Activated naive CD4-positive, alpha-beta T cell treated with anti-CD3 and anti-CD28 coated beads, Interleukin-2, amount 10 ng/mL, durations not matched to agents 7 days and 5 days (primary cell): ENCODE data around the gene HSD17B8.
"Not testable (repeated sequence)": the region's sequence is repeated elsewhere in the genome, so short reads cannot be mapped to it uniquely, and the experiment has no call there.

ENCODE experiments used
- CTCF ChIA-PET: fragments of 350-600 bp; sonication (Branson Sonifier 250); formaldehyde crosslinking; loops from one replicate; lab custom pipeline; 2021; ENCODE audit warnings: antibody characterized with exemption; lab: Charles Lee
- DNase-seq: peaks from one replicate; pipeline ENCODE4 v3.0.0-alpha.2; 2020
- H3K27ac Mint-ChIP-seq: one replicate; pipeline ENCODE4 v1.8.0; 2021; ENCODE audit warnings: mild to moderate bottlenecking, moderate library complexity, mixed read lengths
- H3K27me3 Mint-ChIP-seq: one replicate; pipeline ENCODE4 v1.8.0; 2021; ENCODE audit warnings: mild to moderate bottlenecking, mixed read lengths
- H3K36me3 Mint-ChIP-seq: one replicate; pipeline ENCODE4 v1.8.0; 2021; ENCODE audit warnings: mixed read lengths
- H3K4me1 Mint-ChIP-seq: one replicate; pipeline ENCODE4 v1.8.0; 2021; ENCODE audit warnings: mixed read lengths
- H3K4me3 Mint-ChIP-seq: one replicate; pipeline ENCODE4 v1.8.0; 2021; ENCODE audit warnings: mild to moderate bottlenecking, moderate library complexity, mixed read lengths
- H3K9me3 Mint-ChIP-seq: one replicate; pipeline ENCODE4 v1.8.0; 2021; ENCODE audit warnings: mixed read lengths

The HSD17B8 gene

GRCh38 chr6:33212857-33213165 lies 8.4 kb downstream of the HSD17B8 start:
- Mint-ChIP-seq H3K27me3 (peaks cover 57% of the 10 kb centered on the region), H3K4me1 (peaks cover 44% of the 10 kb centered on the region), H3K9me3 (no peaks in the 10 kb centered on the region), H3K27ac (no peak overlapping the region), H3K36me3 (peaks cover 39% of the 10 kb centered on the region), H3K4me3 (peak overlapping the region; percentile 12)
- DNase-seq = no peak
- CTCF ChIA-PET = interaction anchor here (1.7 kb wide), 1 partner anchor 36 kb away, joined by 6 read pairs; no protein-coding TSS in a partner anchor

DNA sequence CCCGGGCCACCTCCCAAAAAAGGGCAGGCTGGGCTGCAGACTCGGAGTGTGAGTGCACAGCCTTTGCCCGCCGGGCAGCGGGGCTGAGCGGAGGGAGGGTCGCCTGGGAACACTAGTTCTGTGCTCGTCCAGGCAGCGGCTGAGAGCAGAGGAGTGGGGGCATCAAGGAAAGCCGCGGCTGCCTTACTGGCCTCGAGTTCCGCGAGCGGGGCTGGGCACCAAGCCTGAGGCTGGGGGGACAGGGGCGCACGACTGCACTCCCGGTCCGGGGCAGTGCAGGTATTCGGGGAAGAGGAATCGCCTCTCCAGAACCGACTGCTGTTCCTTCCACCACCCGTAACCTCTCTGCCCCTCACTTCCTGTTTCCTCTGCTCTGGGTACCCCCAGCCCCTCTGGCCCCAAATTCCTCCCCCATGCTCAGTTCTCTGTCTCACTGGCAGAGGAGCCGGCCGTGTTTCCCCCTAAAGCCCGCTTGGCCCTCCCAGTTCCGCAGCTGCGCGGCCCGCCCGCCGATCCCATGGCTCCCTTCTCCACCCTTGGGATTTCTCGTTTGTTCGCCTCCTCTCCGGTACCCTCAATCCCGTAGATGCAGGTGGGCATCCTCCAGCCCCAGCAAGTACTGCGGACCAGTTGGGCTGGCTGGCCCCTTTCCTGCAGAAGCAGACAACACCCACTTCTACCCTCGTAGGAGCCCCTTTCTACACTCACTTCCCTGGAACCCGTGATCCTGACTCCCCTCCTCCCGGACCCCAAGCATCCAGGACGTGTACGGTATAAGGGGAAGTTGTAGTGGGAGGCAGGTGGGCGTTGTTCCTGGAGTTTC lies 8.9 kb downstream of the HSD17B8 start:
- no peak for DNase-seq
- Mint-ChIP-seq H3K36me3 (peaks cover 39% of the 10 kb centered on the region), H3K4me3 (peak overlapping the region; percentile 12), H3K27ac (no peak overlapping the region), H3K9me3 (no peaks in the 10 kb centered on the region), H3K27me3 (peaks cover 63% of the 10 kb centered on the region), H3K4me1 (peaks cover 42% of the 10 kb centered on the region)
- CTCF ChIA-PET = interaction anchor here (1.7 kb wide), 1 partner anchor 35 kb away, joined by 6 read pairs; no protein-coding TSS in a partner anchor

DNA sequence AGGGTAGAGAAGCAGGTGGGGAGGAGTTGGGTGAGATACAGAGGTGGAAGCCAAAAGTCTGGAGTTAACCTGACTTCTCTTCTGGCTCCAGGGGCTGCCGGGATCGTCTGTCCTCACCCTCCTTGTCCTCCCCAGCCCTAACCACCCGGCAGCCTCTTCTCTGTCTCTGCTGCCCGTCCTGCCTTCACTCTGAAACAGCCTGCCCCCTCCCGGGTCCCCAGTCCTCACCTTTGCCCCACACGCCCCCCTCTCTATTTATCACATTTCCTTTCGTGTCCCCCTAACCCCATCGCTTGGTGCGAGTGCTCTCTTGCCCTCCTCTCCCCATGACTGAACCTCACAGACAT lies 9.5 kb downstream of the HSD17B8 start:
- Mint-ChIP-seq H3K4me3 (no peak overlapping the region), H3K9me3 (no peaks in the 10 kb centered on the region), H3K36me3 (peaks cover 36% of the 10 kb centered on the region), H3K27me3 (peaks cover 69% of the 10 kb centered on the region), H3K27ac (no peak overlapping the region), H3K4me1 (peaks cover 39% of the 10 kb centered on the region)
- no peak for DNase-seq
- CTCF ChIA-PET = no interaction called here

- Mint-ChIP-seq H3K27me3 (peaks cover 73% of the 10 kb centered on the region), H3K9me3 (no peaks in the 10 kb centered on the region), H3K4me1 (peaks cover 27% of the 10 kb centered on the region), H3K27ac (no peak overlapping the region), H3K4me3 (no peak overlapping the region), H3K36me3 (peaks cover 21% of the 10 kb centered on the region)
- CTCF ChIA-PET = no interaction called here
- no peak for DNase-seq
Observed at GRCh38 chr6:33215271-33216116, 11.0 kb downstream of the HSD17B8 start.

DNA sequence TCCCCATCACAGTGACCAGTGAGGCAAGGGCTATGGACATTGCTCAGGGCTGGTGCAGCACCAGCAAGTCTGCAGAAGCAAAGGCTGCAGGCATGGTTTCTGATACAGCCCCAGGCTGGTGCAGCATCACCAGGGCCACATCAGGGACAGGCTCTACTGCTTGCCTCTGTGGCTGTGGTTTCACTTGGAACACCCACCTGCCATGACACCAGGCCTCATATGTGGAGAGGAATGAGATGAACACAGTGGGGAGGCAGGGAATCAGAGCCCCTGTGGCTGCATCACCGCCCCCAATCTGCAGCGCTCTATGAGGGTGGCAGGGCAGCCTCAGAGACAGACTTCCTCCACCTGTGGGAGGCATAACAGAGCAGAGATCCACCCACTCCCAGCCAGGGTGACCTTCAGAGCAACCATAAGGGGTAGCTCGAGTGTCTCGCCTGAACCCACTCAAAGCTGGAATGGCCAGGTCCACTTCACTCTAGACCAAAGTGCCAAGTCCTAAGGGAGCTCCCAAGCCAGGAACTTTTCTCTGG lies 11.7 kb downstream of the HSD17B8 start:
- Mint-ChIP-seq H3K9me3 (no peaks in the 10 kb centered on the region), H3K27ac (no peak overlapping the region), H3K27me3 (peaks cover 73% of the 10 kb centered on the region), H3K4me3 (no peak overlapping the region), H3K36me3 (peaks cover 16% of the 10 kb centered on the region), H3K4me1 (peaks cover 25% of the 10 kb centered on the region)
- CTCF ChIA-PET = no interaction called here
- no peak for DNase-seq

- no peak for DNase-seq
- CTCF ChIA-PET = no interaction called here
- no peaks in the 10 kb centered on the region for H3K9me3 Mint-ChIP-seq
- peaks cover 13% of the 10 kb centered on the region for H3K36me3 Mint-ChIP-seq
- H3K4me3 Mint-ChIP-seq = no peak overlapping the region
- H3K27me3 Mint-ChIP-seq = peaks cover 77% of the 10 kb centered on the region
- H3K4me1 Mint-ChIP-seq = peaks cover 22% of the 10 kb centered on the region
- H3K27ac Mint-ChIP-seq = no peak overlapping the region
Observed at GRCh38 chr6:33217246-33217645, 12.8 kb downstream of the HSD17B8 start.

- DNase-seq = no peak
- peaks cover 75% of the 10 kb centered on the region for H3K27me3 Mint-ChIP-seq
- H3K4me1 Mint-ChIP-seq = peaks cover 18% of the 10 kb centered on the region
- peaks cover 10% of the 10 kb centered on the region for H3K36me3 Mint-ChIP-seq
- no peak overlapping the region for H3K27ac Mint-ChIP-seq
- CTCF ChIA-PET = interaction anchor here (1.3 kb wide), 1 partner anchor 31 kb away, joined by 4 read pairs; no protein-coding TSS in a partner anchor
- H3K4me3 Mint-ChIP-seq = no peak overlapping the region
- H3K9me3 Mint-ChIP-seq = no peaks in the 10 kb centered on the region
Observed at GRCh38 chr6:33217681-33218080, 13.2 kb downstream of the HSD17B8 start.

DNA sequence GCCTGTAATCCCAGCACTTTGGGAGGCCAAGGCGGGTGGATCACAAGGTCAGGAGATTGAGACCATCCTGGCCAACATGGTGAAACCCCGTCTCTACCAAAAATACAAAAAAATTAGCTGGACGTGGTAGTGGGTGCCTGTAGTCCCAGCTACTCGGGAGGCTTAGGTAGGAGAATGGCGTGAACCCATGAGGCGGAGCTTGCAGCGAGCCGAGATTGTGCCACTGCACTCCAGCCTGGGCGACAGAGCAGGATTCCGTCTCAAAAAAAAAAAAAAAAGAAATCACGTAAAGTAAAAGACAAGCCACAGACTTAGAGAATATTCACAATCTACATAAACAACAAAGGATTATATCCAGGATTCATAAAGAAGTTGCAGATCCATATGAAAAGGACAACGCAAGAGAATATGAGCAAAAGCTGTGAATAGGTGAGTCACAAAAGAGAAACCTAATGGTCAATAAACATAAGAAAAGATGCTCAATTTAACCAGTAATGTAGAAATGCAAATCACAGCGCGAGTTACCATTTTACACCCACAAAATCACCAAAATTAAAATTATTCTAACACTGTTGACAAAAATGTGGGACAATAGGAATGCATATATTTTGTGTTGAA lies 22.2 kb downstream of the HSD17B8 start:
- H3K4me1 Mint-ChIP-seq, DNase-seq, H3K27ac Mint-ChIP-seq, H3K4me3 Mint-ChIP-seq, H3K36me3 Mint-ChIP-seq, CTCF ChIA-PET, H3K9me3 Mint-ChIP-seq: not testable (repeated sequence)
- H3K27me3 Mint-ChIP-seq = peaks cover 57% of the 10 kb centered on the region

DNA sequence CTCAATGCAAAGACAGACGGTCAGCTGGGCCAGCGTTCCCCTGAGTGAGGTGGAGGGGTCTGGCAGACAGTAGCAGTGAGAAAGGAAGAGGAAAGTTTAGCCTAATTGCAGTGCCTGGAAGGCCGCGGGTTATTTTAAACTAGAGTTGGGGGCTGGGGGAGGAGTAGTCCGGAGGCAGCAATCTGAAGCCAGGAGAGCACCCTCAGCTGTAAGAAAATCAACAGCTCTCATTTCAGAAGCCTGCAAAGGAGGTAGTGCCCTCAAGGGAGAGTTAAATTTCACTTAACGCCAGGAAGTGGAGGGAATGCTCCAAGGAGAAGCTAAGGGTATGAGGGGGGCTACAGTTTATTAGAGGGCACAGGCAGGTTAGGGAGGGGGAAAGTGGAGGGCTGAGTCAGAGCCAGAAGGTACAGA lies 30.8 kb downstream of the HSD17B8 start:
- Mint-ChIP-seq H3K4me3 (no peak overlapping the region), H3K36me3 (no peaks in the 10 kb centered on the region), H3K27me3 (peaks cover 57% of the 10 kb centered on the region), H3K9me3 (no peaks in the 10 kb centered on the region), H3K4me1 (no peaks in the 10 kb centered on the region), H3K27ac (no peak overlapping the region)
- DNase-seq = no peak
- CTCF ChIA-PET = no interaction called here

DNA sequence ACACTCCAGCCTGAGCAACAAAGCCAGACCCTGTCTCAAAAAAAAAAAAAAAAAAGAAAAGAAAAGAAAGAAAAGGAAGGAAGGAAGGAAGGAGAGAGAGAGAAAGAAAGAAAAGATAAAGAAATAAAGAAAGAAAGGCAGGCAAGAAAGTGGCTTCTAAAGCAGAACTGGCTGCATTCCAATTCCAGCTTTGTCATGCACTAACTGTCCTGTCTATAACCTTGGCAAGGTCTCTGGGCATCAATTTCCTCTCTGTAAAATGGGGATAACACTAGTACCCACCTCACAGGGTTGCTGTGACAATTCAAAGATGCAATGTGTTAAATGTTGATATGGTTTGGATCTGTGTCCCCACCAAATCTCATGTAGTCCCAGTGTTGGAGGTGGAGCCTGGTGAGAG lies 31.9 kb downstream of the HSD17B8 start:
- H3K36me3 Mint-ChIP-seq = no peaks in the 10 kb centered on the region
- CTCF ChIA-PET = no interaction called here

DNA sequence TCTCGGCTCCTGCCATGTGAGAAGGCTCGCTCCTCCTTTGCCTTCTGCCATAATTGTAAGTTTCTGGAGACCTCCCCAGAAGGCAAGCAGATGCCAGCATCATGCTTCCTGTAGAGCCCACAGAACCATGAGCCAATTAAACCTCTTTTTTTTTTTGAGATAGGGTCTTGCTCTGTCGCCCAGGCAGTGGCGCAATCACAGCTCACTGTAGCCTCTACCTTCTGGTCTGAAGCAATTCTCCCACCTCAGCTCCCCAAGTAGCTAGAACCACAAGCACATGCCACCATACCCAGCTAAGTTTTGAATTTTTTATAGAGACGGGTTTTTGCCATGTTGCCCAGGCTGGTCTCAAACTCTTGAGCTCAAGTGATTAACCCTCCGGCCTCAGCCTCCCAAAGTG lies 32.4 kb downstream of the HSD17B8 start:
- Mint-ChIP-seq H3K4me3 (no peak overlapping the region), H3K9me3 (no peaks in the 10 kb centered on the region), H3K36me3 (no peaks in the 10 kb centered on the region), H3K4me1 (peaks cover 2% of the 10 kb centered on the region), H3K27me3 (peaks cover 59% of the 10 kb centered on the region), H3K27ac (no peak overlapping the region)
- CTCF ChIA-PET = no interaction called here
- no peak for DNase-seq

More for the DNA sequence above, 31.9 kb downstream of the HSD17B8 start:
- no peaks in the 10 kb centered on the region for H3K4me1 Mint-ChIP-seq
- DNase-seq = no peak
- no peak overlapping the region for H3K4me3 Mint-ChIP-seq
- no peaks in the 10 kb centered on the region for H3K9me3 Mint-ChIP-seq
- H3K27me3 Mint-ChIP-seq = peaks cover 59% of the 10 kb centered on the region
- no peak overlapping the region for H3K27ac Mint-ChIP-seq

DNA sequence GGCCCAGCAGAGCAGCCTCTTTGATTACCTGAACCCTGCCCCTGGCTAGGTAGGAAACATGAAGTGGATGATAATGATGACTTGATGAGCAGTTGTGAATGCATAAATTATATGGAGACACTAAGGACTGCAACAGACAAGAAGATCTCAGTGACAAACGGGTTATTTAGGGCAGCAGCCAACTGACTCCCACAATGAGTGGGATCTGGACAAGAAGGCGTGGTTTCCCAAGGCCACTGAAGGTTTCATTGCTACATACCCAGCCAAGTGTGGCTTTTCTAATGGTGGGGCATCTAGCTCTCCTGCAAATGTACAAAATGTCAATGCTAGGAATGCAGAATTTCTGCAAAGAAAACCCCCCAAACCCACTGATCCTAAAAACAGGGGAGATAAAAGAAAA lies 33.3 kb downstream of the HSD17B8 start:
- Mint-ChIP-seq H3K4me1 (peaks cover 7% of the 10 kb centered on the region), H3K9me3 (no peaks in the 10 kb centered on the region), H3K27me3 (peaks cover 60% of the 10 kb centered on the region), H3K36me3 (no peaks in the 10 kb centered on the region), H3K4me3 (no peak overlapping the region), H3K27ac (no peak overlapping the region)
- CTCF ChIA-PET = interaction anchor here (1.2 kb wide), 2 partner anchors 11 to 14 kb away, joined by 3 to 4 read pairs; no protein-coding TSS in a partner anchor
- no peak for DNase-seq

DNA sequence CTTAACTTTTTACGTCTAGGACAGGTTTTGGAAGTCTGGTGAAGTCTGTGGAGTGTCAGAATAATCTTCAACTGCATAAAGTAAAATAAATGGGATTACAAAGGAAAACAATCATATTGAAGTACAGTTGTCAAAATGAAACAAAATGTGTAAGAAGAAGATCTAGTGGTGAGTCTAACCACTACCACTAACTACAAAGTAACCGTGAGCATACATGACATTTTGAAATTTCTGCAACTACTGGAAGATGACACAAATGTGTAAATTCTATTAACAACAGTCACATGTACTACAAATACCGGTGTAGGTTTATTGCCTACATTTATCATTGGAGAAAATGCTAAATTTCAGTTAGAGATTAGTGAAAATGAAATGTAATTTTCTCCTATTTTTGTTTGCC lies 37.5 kb downstream of the HSD17B8 start:
- Mint-ChIP-seq H3K27ac (no peak overlapping the region), H3K4me1 (peaks cover 7% of the 10 kb centered on the region), H3K4me3 (no peak overlapping the region), H3K27me3 (peaks cover 50% of the 10 kb centered on the region), H3K36me3 (no peaks in the 10 kb centered on the region), H3K9me3 (no peaks in the 10 kb centered on the region)
- no peak for DNase-seq
- CTCF ChIA-PET = interaction anchor here (0.6 kb wide), 1 partner anchor 96 kb away, joined by 4 read pairs; no protein-coding TSS in a partner anchor

DNA sequence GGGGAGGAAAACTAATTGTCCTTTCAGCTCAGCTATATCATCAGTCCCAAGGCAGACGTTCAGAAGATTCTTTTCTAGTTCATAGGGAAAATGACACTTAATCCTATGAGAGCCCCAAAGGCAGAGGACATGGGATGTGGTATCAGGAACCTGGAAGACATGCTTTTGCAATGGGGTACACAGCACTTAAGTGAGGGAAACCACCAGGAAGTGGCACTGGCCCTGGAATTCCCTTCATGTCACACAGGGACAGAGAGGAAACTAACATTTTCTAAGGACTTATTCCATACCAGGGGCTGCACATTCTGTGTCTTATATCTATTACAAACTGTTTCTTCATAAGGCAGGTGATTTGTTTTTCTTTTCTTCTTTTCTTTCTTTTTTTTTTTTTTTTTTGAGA lies 39.0 kb downstream of the HSD17B8 start:
- Mint-ChIP-seq H3K4me1 (peaks cover 13% of the 10 kb centered on the region), H3K27me3 (peaks cover 50% of the 10 kb centered on the region), H3K27ac (no peak overlapping the region), H3K4me3 (no peak overlapping the region), H3K36me3 (no peaks in the 10 kb centered on the region), H3K9me3 (no peaks in the 10 kb centered on the region)
- peak; percentile 10 for DNase-seq
- CTCF ChIA-PET = no interaction called here
